VCaP (cell line): ENCODE results near the gene CNGA3.

ENCODE experiments used
- H3K27ac ChIP-seq: fragments of 450-650 bp; 2 replicates; pipeline ENCODE4 v1.5.1; 2017
- TF ChIP-seq, protein P1 (sequence below): fragments of 450-650 bp; conservative IDR thresholded peaks from 2 replicates; pipeline ENCODE4 v1.5.1; 2017; ENCODE audit warnings: mild to moderate bottlenecking, moderate library complexity

Gene CNGA3

DNA sequence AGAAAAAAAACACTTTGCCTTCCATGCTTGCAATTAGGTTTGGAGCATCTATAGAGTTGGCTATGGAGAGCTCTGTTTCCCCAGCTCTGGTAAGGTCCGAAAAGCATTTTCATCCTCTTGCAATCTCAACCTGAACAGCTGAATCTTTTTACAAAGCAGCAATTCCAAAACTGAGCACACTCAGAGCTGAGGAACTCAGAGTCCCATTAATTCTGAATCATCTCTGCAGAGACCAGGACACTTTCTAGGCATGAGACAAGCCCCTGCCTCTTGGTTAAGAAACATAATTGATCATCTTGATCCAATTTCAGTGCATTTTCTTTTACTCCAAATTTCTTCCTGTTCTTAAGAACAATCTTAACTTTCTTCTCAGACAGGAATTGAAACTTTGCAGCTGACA is 4.2 kb downstream of the CNGA3 start:
- TF ChIP-seq, protein P1, sequence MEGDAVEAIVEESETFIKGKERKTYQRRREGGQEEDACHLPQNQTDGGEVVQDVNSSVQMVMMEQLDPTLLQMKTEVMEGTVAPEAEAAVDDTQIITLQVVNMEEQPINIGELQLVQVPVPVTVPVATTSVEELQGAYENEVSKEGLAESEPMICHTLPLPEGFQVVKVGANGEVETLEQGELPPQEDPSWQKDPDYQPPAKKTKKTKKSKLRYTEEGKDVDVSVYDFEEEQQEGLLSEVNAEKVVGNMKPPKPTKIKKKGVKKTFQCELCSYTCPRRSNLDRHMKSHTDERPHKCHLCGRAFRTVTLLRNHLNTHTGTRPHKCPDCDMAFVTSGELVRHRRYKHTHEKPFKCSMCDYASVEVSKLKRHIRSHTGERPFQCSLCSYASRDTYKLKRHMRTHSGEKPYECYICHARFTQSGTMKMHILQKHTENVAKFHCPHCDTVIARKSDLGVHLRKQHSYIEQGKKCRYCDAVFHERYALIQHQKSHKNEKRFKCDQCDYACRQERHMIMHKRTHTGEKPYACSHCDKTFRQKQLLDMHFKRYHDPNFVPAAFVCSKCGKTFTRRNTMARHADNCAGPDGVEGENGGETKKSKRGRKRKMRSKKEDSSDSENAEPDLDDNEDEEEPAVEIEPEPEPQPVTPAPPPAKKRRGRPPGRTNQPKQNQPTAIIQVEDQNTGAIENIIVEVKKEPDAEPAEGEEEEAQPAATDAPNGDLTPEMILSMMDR: no peak
- no peak overlapping the region for H3K27ac ChIP-seq

DNA sequence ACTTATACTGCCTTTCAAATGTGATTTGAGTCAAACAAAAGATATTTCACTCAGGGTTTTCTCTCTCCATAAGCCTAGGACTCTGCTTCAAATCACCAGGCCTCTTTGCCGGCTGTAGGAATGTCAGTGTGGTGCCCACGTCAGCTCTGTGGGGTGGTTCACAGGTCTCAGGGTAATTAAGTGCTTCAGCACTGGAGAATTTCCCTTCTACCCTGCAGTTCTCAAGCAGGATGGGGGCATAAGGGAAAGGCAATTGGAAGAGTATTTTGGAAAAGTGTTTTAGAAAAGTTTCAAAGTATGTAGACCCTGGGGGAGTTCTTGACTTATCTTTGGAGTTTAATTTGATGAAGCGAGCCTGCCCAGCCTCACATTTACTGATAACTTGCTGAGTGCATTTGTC is 9.6 kb downstream of the CNGA3 start:
- no peak overlapping the region for H3K27ac ChIP-seq
- TF ChIP-seq, protein P1: no peak

- no peak overlapping the region for H3K27ac ChIP-seq
- TF ChIP-seq, protein P1: no peak
These were observed 10.5 kb downstream of the CNGA3 start for GRCh38 chr2:98356729-98357128.

DNA sequence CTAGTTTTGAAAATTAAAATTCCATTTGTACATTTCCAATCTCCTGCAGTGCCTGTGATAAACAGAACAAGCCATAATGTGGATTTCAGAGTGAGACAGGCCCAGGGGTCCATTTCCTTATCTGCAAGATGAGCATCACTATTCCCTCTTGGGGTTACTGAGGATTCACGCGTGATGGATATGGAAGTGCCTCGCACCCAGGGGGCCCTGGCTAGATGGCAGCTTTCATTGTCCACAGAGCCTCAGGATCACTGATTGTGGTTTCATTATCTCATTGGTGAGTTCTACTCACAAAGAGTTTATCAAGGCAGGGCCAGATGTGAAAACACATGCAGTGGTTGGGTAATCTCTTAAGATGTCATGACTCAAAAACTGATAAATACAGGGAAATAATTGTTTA is 11.6 kb downstream of the CNGA3 start:
- TF ChIP-seq, protein P1: no peak
- H3K27ac ChIP-seq: no peak overlapping the region

- no peak overlapping the region for H3K27ac ChIP-seq
These were observed 13.7 kb downstream of the CNGA3 start for GRCh38 chr2:98359986-98360385.

DNA sequence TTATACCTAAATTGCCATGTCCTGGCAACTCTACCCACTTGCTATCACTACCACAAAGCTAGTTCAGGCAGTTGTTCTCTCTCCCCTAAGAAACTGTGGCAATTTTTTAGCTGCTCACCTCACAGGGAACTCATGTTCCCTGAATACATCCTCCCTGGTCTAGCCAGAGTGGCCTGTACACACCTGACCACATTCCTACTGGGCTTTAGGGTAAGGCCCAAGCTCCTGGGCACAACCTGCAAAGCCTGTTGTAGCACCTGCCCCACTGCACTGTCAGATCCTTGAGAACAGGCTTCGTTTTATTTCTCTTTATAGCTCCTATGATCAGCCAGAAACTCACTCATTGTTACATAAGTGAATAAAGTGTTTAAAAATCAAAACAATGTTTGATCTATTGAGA is 21.5 kb downstream of the CNGA3 start:
- TF ChIP-seq, protein P1: no peak
- no peak overlapping the region for H3K27ac ChIP-seq

More at GRCh38 chr2:98359986-98360385, 13.7 kb downstream of the CNGA3 start:
- TF ChIP-seq, protein P1: no peak

DNA sequence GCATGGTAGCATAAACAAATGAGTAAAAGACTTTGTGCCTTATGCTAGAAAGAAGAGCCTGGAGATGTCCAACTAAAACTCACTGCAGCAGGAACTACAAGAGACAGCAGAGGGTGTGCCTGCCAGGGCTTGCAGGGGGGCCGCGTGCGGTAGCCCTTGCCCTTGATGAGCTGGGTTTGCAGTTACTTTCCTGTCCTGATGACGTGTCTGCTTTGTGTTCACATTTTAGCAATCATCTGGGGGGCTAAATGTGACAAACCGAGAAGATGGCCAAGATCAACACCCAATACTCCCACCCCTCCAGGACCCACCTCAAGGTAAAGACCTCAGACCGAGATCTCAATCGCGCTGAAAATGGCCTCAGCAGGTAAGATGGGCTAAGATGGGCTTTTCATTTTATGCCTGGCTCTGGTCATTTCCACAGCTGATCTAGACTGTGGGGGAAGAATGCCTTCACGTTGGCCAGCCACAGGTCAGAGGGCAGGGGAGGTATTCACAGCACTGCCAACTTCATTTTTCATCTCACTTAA is 23.5 kb downstream of the CNGA3 start:
- H3K27ac ChIP-seq: no peak overlapping the region
- TF ChIP-seq, protein P1: no peak
